Endothelial cell of umbilical vein (primary cell): Measurements from ENCODE around the gene MASP2. TPM values are rescaled to one million over a fixed set of nuclear protein-coding genes. Genes with fewer than 3 reads are reported as not detected.

Source experiments
- BruUV-seq: library from RNA; stranded (reverse); fragments of 400-500 nt; replicated peaks from 2 replicates; lab custom pipeline; 2021; lab: Mats Ljungman, UMichigan
- CTCF ChIA-PET: fragments of 300-600, 350-600 bp; sonication (Branson Sonifier 250); formaldehyde crosslinking; loops from one replicate; lab custom pipeline; 2021; ENCODE audit warnings: antibody characterized with exemption, inconsistent platforms; lab: Charles Lee
- POLR2A ChIA-PET: fragments of 300-600, 350-600 bp; sonication (Branson Sonifier 250); formaldehyde crosslinking; loops from one replicate; lab custom pipeline; 2021; ENCODE audit warnings: antibody characterized with exemption, inconsistent platforms; lab: Charles Lee
- DNase-seq: peaks from one replicate; pipeline ENCODE4 v3.0.0-alpha.2; 2011; ENCODE audit warnings: low read depth, low spot score
- FAIRE-seq: peaks from 2 replicates; lab custom pipeline; 2011; peaks lifted over from hg19 to GRCh38; lab: Jason Lieb, UNC
- H2AFZ ChIP-seq: 2 replicates; pipeline ENCODE4 v1.6.0; 2012; ENCODE audit warnings: low read depth, low read length, control low read depth, inconsistent platforms
- H3K27ac ChIP-seq: 2 replicates; pipeline ENCODE4 v1.5.1; 2011; ENCODE audit warnings: low read depth, mild to moderate bottlenecking, control low read depth, low read length, moderate library complexity; ENCODE audit not compliant: insufficient read depth
- H3K27me3 ChIP-seq, 2 experiments: 2 replicates each; pipeline versions ENCODE4 v1.6.0 to v1.6.1; 2011; ENCODE audit warnings: low read length in 2 of 2, mixed read lengths in 1 of 2; ENCODE audit not compliant: control insufficient read depth in 2 of 2, insufficient read depth in 2 of 2
- H3K36me3 ChIP-seq, 2 experiments: 2 replicates in 1 of 2; 3 replicates in 1 of 2; pipeline ENCODE4 v1.5.1; 2011; ENCODE audit warnings: low read length in 2 of 2, mild to moderate bottlenecking in 1 of 2, moderate library complexity in 1 of 2; ENCODE audit not compliant: control insufficient read depth in 2 of 2, insufficient read depth in 2 of 2; ENCODE audit errors: extremely low read depth in 1 of 2
- H3K4me1 ChIP-seq: 3 replicates; pipeline ENCODE4 v1.5.1; 2011; ENCODE audit warnings: mild to moderate bottlenecking, low read length; ENCODE audit not compliant: control insufficient read depth, insufficient read depth; ENCODE audit errors: extremely low read depth
- H3K4me2 ChIP-seq: 2 replicates; pipeline ENCODE4 v1.6.1; 2011; ENCODE audit warnings: low read length, control low read depth, mixed read lengths; ENCODE audit not compliant: insufficient read depth
- H3K4me3 ChIP-seq, 3 experiments: fragments of 200-600 bp in 1 of 3; sonication (generic), shearing (Covaris generic) in 1 of 3; replicated peaks in 1 of 3; 2 replicates each; pipeline ENCODE4 v1.5.1; 2011 to 2016; ENCODE audit warnings: control low read depth in 3 of 3, low read length in 3 of 3, mild to moderate bottlenecking in 2 of 3, inconsistent platforms in 1 of 3, low read depth in 1 of 3, moderate library complexity in 1 of 3; ENCODE audit not compliant: insufficient read depth in 1 of 3
- H3K79me2 ChIP-seq: 2 replicates; pipeline ENCODE4 v1.6.0; 2012; ENCODE audit warnings: low read length, inconsistent platforms; ENCODE audit not compliant: control insufficient read depth, insufficient read depth
- H3K9ac ChIP-seq: replicated peaks from 2 replicates; pipeline ENCODE3; 2011; ENCODE audit warnings: low read length, control low read depth; ENCODE audit not compliant: insufficient read depth; ENCODE audit errors: extremely low read depth
- H3K9me1 ChIP-seq: replicated peaks from 3 replicates; pipeline ENCODE4 v1.6.0; 2011; ENCODE audit warnings: mild to moderate bottlenecking, low read length; ENCODE audit not compliant: control insufficient read depth, insufficient read depth; ENCODE audit errors: extremely low read depth
- H3K9me3 ChIP-seq: replicated peaks from 2 replicates; pipeline ENCODE4 v1.5.1; 2012; ENCODE audit warnings: low read length, inconsistent platforms; ENCODE audit not compliant: control insufficient read depth, insufficient read depth
- H4K20me1 ChIP-seq: replicated peaks from 2 replicates; pipeline ENCODE3; 2011; ENCODE audit warnings: mild to moderate bottlenecking, low read length; ENCODE audit not compliant: control insufficient read depth, insufficient read depth; ENCODE audit errors: extremely low read depth
- CTCF ChIP-seq, 2 donors: IDR thresholded peaks; 1 replicate in 1 of 2; 2 replicates in 1 of 2; pipeline ENCODE4 v1.5.1; 2011; ENCODE audit warnings: low read length in 2 of 2, mild to moderate bottlenecking in 2 of 2, moderate library complexity in 2 of 2, control low read depth in 1 of 2, inconsistent platforms in 1 of 2, low read depth in 1 of 2; ENCODE audit not compliant: insufficient read depth in 1 of 2; ENCODE audit errors: extremely low read depth in 1 of 2
- EZH2 ChIP-seq: IDR thresholded peaks from 2 replicates; pipeline ENCODE4 v1.6.1; 2012; ENCODE audit warnings: borderline replicate concordance, low read depth, mild to moderate bottlenecking, moderate library complexity, low read length, inconsistent platforms; ENCODE audit not compliant: severe bottlenecking
- FOS ChIP-seq: IDR thresholded peaks from 2 replicates; pipeline ENCODE4 v1.6.1; 2011; ENCODE audit warnings: mild to moderate bottlenecking, low read length, moderate library complexity, borderline replicate concordance; ENCODE audit not compliant: insufficient read depth
- GATA2 ChIP-seq: IDR thresholded peaks from 2 replicates; pipeline ENCODE4 v1.7.0; 2011; ENCODE audit warnings: low read depth, mild to moderate bottlenecking, moderate library complexity, mixed read lengths, low read length; ENCODE audit not compliant: insufficient read length, insufficient read depth
- JUN ChIP-seq: IDR thresholded peaks from 2 replicates; pipeline ENCODE4 v1.6.1; 2011; ENCODE audit warnings: borderline replicate concordance, low read depth; ENCODE audit not compliant: insufficient read length, insufficient read depth
- MAX ChIP-seq: IDR thresholded peaks from 2 replicates; pipeline ENCODE4 v1.6.1; 2011; ENCODE audit not compliant: insufficient read depth, insufficient read length
- MYC ChIP-seq: IDR thresholded peaks from one replicate; pipeline ENCODE4 v1.6.1; 2011; ENCODE audit warnings: mild to moderate bottlenecking, low read depth, low read length
- POLR2A ChIP-seq: IDR thresholded peaks from 2 replicates; pipeline ENCODE4 v1.6.1; 2012; ENCODE audit warnings: low read depth, mild to moderate bottlenecking, control low read depth, low read length
- POLR2AphosphoS5 ChIP-seq: IDR thresholded peaks from 2 replicates; pipeline ENCODE4 v1.6.1; 2012; ENCODE audit warnings: low read depth, mild to moderate bottlenecking, control low read depth, low read length, moderate library complexity; ENCODE audit not compliant: insufficient read depth
- dilution Hi-C: fragments of 300-500 bp; cut with MboI; formaldehyde crosslinking; loops from one replicate; pipeline ENCODE4 v1.15.0; 2019; ENCODE audit warnings: low sequenced_read_pairs; ENCODE audit not compliant: extremely low pct_ligation_motif_present
- intact Hi-C: fragments of 100-400 bp; cut with micrococcal nuclease; formaldehyde crosslinking; loops from one replicate; pipeline ENCODE4 v1.10.0; 2022
- polyA plus RNA-seq, 4 experiments: library from polyadenylated mRNA; depleted of rRNA in 3 of 4; stranded (reverse) in 3 of 4; unstranded in 1 of 4; fragments of >200 nt; gene quantifications; 2 replicates each; pipeline versions ENCODE4 v1.2.1 to v1.2.3, GENCODE V29; 2011 to 2012; ENCODE audit warnings: missing spikeins in 1 of 4
- total RNA-seq: library from RNA; stranded (reverse); gene quantifications from 2 replicates; pipeline ENCODE4 v1.2.3, GENCODE V29; 2021

The MASP2 gene
- total and polyA plus RNA-seq, 2 donors (not counting 3 experiments of a cell fraction or from before 2014, with no cell fraction given), result 0.53 TPM; not detected in 1

- ChIA-PET CTCF (interaction anchor here (1.6 kb wide), 1 partner anchor 12 kb away, joined by 3 read pairs; no protein-coding TSS in a partner anchor), POLR2A (no interaction called here)
- Histone ChIP-seq H3K9ac (no peak overlapping the region), H3K9me1 (no peaks in the 10 kb centered on the region), H2AFZ (no peak overlapping the region), H3K4me2 (no peak overlapping the region), H3K27me3 (no peaks in the 10 kb centered on the region), H3K4me3 (no peak overlapping the region), H4K20me1 (no peaks in the 10 kb centered on the region), H3K36me3 (peaks cover 34 to 35% of the 10 kb centered on the region in 2 experiments), H3K9me3 (no peaks in the 10 kb centered on the region), H3K27ac (no peak overlapping the region), H3K4me1 (no peaks in the 10 kb centered on the region), H3K79me2 (peaks cover 4% of the 10 kb centered on the region)
- TF ChIP-seq GATA2, result no peak
- no peak for TF ChIP-seq FOS
- TF ChIP-seq EZH2, result no peak
- TF ChIP-seq POLR2A, result no peak
- TF ChIP-seq MAX, result no peak
- no peak for TF ChIP-seq MYC
- TF ChIP-seq POLR2AphosphoS5, result no peak
- TF ChIP-seq CTCF (IDR thresholded peaks at IDR 0.05; ENCODE audit: extremely low read depth in 1 of 2, insufficient read depth in 1 of 2, low read depth in 1 of 2, low read length in 2 of 2), result no peak
- TF ChIP-seq JUN, result no peak
- dilution Hi-C loops, result no loop called here
- no peak for DNase-seq
- intact Hi-C loops, result no loop called here
- no peak for FAIRE-seq
- BruUV-seq, result no TSS peak
Observed at GRCh38 chr1:11024874-11025203, 22.2 kb downstream of the MASP2 start.
